ENCODE results near the gene KATNAL1. TPM values are rescaled to one million over a fixed set of nuclear protein-coding genes. Genes with fewer than 3 reads are reported as not detected.

Gene KATNAL1
- total RNA-seq, 3 donors from 2014 or later (not counting 1 experiment from before 2014, with no cell fraction given), result 15.0 to 22.8 (median 21.9) TPM

- Histone ChIP-seq H3K36me3 (ENCODE audit: control insufficient read depth, insufficient read depth, low read length) (no peaks in the 10 kb centered on the region), H3K4me1 (ENCODE audit: control insufficient read depth, insufficient read depth, low read length) (peaks cover 97% of the 10 kb centered on the region), H3K9me3 (ENCODE audit: control insufficient read depth, insufficient read depth, low read length) (no peaks in the 10 kb centered on the region), H3K27ac (ENCODE audit: low read length) (no peak overlapping the region), H3K4me3 (ENCODE audit: low read length) (no peak overlapping the region), H3K27me3 (ENCODE audit: control insufficient read depth, insufficient read depth, low read length) (no peaks in the 10 kb centered on the region)
- intact Hi-C loops (cut with micrococcal nuclease), result no loop called here
- Mint-ChIP-seq H3K4me1 (peaks cover 89 to 96% of the 10 kb centered on the region in 2 donors), H3K9me3 (no peaks in the 10 kb centered on the region), H3K27me3 (ENCODE audit: low read depth in 2 of 2) (no peaks in the 10 kb centered on the region), H3K36me3 (no peaks in the 10 kb centered on the region), H3K4me3 (peak overlapping the region; percentile 80), H3K27ac (peak overlapping the region; percentile 95 to 97)
- ATAC-seq (no peak), DNase-seq (no peak)
- no peak for TF ChIP-seq CTCF (IDR thresholded peaks at IDR 0.05)
- WGBS (ENCODE audit: insufficient coverage), result 97% methylated on average over 20 of the region's 20 CpGs
Measured at GRCh38 chr13:30154531-30154930, 152.8 kb downstream of the KATNAL1 start.

GRCh38 chr13:30153545-30154426 is 153.6 kb downstream of the KATNAL1 start:
- WGBS (ENCODE audit: insufficient coverage), result 48% methylated on average over 35 of the region's 35 CpGs
- Histone ChIP-seq H3K27me3 (ENCODE audit: control insufficient read depth, insufficient read depth, low read length) (no peaks in the 10 kb centered on the region), H3K9me3 (ENCODE audit: control insufficient read depth, insufficient read depth, low read length) (no peaks in the 10 kb centered on the region), H3K4me3 (ENCODE audit: low read length) (no peak overlapping the region), H3K4me1 (ENCODE audit: control insufficient read depth, insufficient read depth, low read length) (peaks cover 99% of the 10 kb centered on the region), H3K36me3 (ENCODE audit: control insufficient read depth, insufficient read depth, low read length) (no peaks in the 10 kb centered on the region), H3K27ac (ENCODE audit: low read length) (peak overlapping the region; percentile 47)
- Mint-ChIP-seq H3K9me3 (no peaks in the 10 kb centered on the region), H3K4me1 (peaks cover 89 to 95% of the 10 kb centered on the region in 2 donors), H3K27me3 (ENCODE audit: low read depth in 2 of 2) (no peaks in the 10 kb centered on the region), H3K4me3 (peak overlapping the region; percentile 80), H3K27ac (peak overlapping the region; percentile 95 to 97), H3K36me3 (no peaks in the 10 kb centered on the region)
- DNase-seq, result no peak
- ATAC-seq, result peak; percentile 44 to 66 (median 49)
- intact Hi-C loops (cut with micrococcal nuclease), result no loop called here
- no peak for TF ChIP-seq CTCF (IDR thresholded peaks at IDR 0.05)

Other genes starting within 250 kb of the KATNAL1 start
- not detected for gene UBE2L5, start 114.9 kb upstream of the KATNAL1 start, total RNA-seq
- gene HMGB1, start 158.4 kb upstream of the KATNAL1 start, total RNA-seq, result 100 to 1,000 TPM; 397 to 449 (median 409) TPM

Data from natural killer cell (primary cell).